Measurements from ENCODE around the gene OR6T1. TPM values are rescaled to one million over a fixed set of nuclear protein-coding genes. Genes with fewer than 3 reads are reported as not detected.

Gene OR6T1
- total RNA-seq, 6 donors from 2014 or later = not detected

GRCh38 chr11:123920943-123921342 is 22.7 kb downstream of the OR6T1 start:
- WGBS, 2 donors = 73 to 79% methylated on average over 3 of the region's 3 CpGs
- no peaks in the 10 kb centered on the region for H3K36me3 ChIP-seq
- H3K4me1 ChIP-seq = no peaks in the 10 kb centered on the region
- ATAC-seq (ENCODE audit: low FRiP score in 2 of 2) (no peak), DNase-seq (no peak)
- H3K27ac ChIP-seq = no peak overlapping the region
- no peaks in the 10 kb centered on the region for H3K27me3 ChIP-seq
- TF ChIP-seq POLR2A (IDR thresholded peaks at IDR 0.05) = no peak
- TF ChIP-seq CTCF (IDR thresholded peaks at IDR 0.05) = no peak
- no peak for TF ChIP-seq POLR2AphosphoS5 (IDR thresholded peaks at IDR 0.05)
- TF ChIP-seq EP300 (IDR thresholded peaks at IDR 0.05) = no peak
- H3K9me3 ChIP-seq = no peaks in the 10 kb centered on the region
- H3K4me3 ChIP-seq = no peak overlapping the region

GRCh38 chr11:123905826-123906225 is 37.8 kb downstream of the OR6T1 start:
- ATAC-seq (ENCODE audit: low FRiP score in 2 of 2) (no peak), DNase-seq (no peak)
- no peak for TF ChIP-seq POLR2A (IDR thresholded peaks at IDR 0.05)
- TF ChIP-seq POLR2AphosphoS5 (IDR thresholded peaks at IDR 0.05) = no peak
- TF ChIP-seq EP300 (IDR thresholded peaks at IDR 0.05) = no peak
- no peak for TF ChIP-seq CTCF (IDR thresholded peaks at IDR 0.05)
- no peaks in the 10 kb centered on the region for H3K4me1 ChIP-seq
- no peak overlapping the region for H3K27ac ChIP-seq
- no peaks in the 10 kb centered on the region for H3K27me3 ChIP-seq
- no peaks in the 10 kb centered on the region for H3K36me3 ChIP-seq
- WGBS, 2 donors = 74 to 75% methylated on average over 3 of the region's 3 CpGs
- no peaks in the 10 kb centered on the region for H3K9me3 ChIP-seq
- H3K4me3 ChIP-seq = no peak overlapping the region

GRCh38 chr11:123904932-123905331 is 38.7 kb downstream of the OR6T1 start:
- H3K27ac ChIP-seq = no peak overlapping the region
- no peaks in the 10 kb centered on the region for H3K4me1 ChIP-seq
- ATAC-seq (ENCODE audit: low FRiP score in 2 of 2) (no peak), DNase-seq (no peak)
- H3K27me3 ChIP-seq = no peaks in the 10 kb centered on the region
- WGBS, 2 donors = 61 to 80% methylated on average over 3 of the region's 3 CpGs
- no peaks in the 10 kb centered on the region for H3K9me3 ChIP-seq
- no peaks in the 10 kb centered on the region for H3K36me3 ChIP-seq
- TF ChIP-seq EP300 (IDR thresholded peaks at IDR 0.05) (no peak), POLR2AphosphoS5 (IDR thresholded peaks at IDR 0.05) (no peak), POLR2A (IDR thresholded peaks at IDR 0.05) (no peak), CTCF (IDR thresholded peaks at IDR 0.05) (no peak)
- H3K4me3 ChIP-seq = no peak overlapping the region

GRCh38 chr11:123903932-123904331 is 39.7 kb downstream of the OR6T1 start:
- DNase-seq (no peak), ATAC-seq (ENCODE audit: low FRiP score in 2 of 2) (no peak)
- H3K4me3 ChIP-seq = no peak overlapping the region
- H3K36me3 ChIP-seq = no peaks in the 10 kb centered on the region
- H3K27ac ChIP-seq = no peak overlapping the region
- no peaks in the 10 kb centered on the region for H3K27me3 ChIP-seq
- H3K9me3 ChIP-seq = no peaks in the 10 kb centered on the region
- WGBS, 2 donors = 75 to 78% methylated on average over 2 of the region's 2 CpGs
- no peak for TF ChIP-seq EP300 (IDR thresholded peaks at IDR 0.05)
- TF ChIP-seq CTCF (IDR thresholded peaks at IDR 0.05) = no peak
- no peak for TF ChIP-seq POLR2AphosphoS5 (IDR thresholded peaks at IDR 0.05)
- TF ChIP-seq POLR2A (IDR thresholded peaks at IDR 0.05) = no peak
- H3K4me1 ChIP-seq = no peaks in the 10 kb centered on the region

GRCh38 chr11:123901867-123902266 is 41.8 kb downstream of the OR6T1 start, which contains the start of gene OR8D4:
TSS of gene OR8D4 (plus strand) at chr11:123902167. CDS start at chr11:123906432, 4,265 bp downstream.
- Histone ChIP-seq H3K9me3 (no peaks in the 10 kb centered on the region), H3K27ac (no peak within 1 kb of the TSS), H3K4me3 (no peak within 1 kb of the TSS), H3K36me3 (no peaks in the 10 kb centered on the region), H3K27me3 (no peaks in the 10 kb centered on the region), H3K4me1 (no peaks in the 10 kb centered on the region)
- no peak for TF ChIP-seq POLR2A (IDR thresholded peaks at IDR 0.05)
- TF ChIP-seq EP300 (IDR thresholded peaks at IDR 0.05) = no peak
- DNase-seq = no peak
- 73 to 95% methylated on average over 1 of the region's 1 CpG for WGBS, 2 donors
- ATAC-seq (ENCODE audit: low FRiP score in 2 of 2) = no peak
